H1 (cell line): ENCODE data around the gene MOCS1. TPM values are rescaled to one million over a fixed set of nuclear protein-coding genes. Genes with fewer than 3 reads are reported as not detected.

Experiments
- CTCF ChIA-PET: fragments of 300-600 bp; sonication (Branson Sonifier 250); formaldehyde crosslinking; loops from one replicate; lab custom pipeline; 2021; ENCODE audit not compliant: partially characterized antibody; lab: Charles Lee
- POLR2A ChIA-PET: fragments of 300-600 bp; sonication (Branson Sonifier 250); formaldehyde crosslinking; loops from one replicate; lab custom pipeline; 2021; ENCODE audit warnings: inconsistent platforms; ENCODE audit not compliant: partially characterized antibody; lab: Charles Lee
- DNase-seq, 2 experiments: peaks; one replicate each; pipeline versions ENCODE4 v3.0.0 to v3.0.0-alpha.2; 2010 to 2022; ENCODE audit warnings: low spot score in 2 of 2, low read depth in 1 of 2, mixed read lengths in 1 of 2
- FAIRE-seq: peaks from 2 replicates; lab custom pipeline; 2011; peaks lifted over from hg19 to GRCh38; lab: Jason Lieb, UNC
- H2AFZ ChIP-seq: 2 replicates; pipeline ENCODE4 v1.8.1; 2012; ENCODE audit warnings: low read length, inconsistent platforms
- H2AK5ac ChIP-seq: 2 replicates; pipeline ENCODE4 v1.6.1; 2013; ENCODE audit warnings: low read depth, low read length
- H2BK120ac ChIP-seq: replicated peaks from 2 replicates; pipeline ENCODE3; 2013; ENCODE audit warnings: low read depth, low read length, inconsistent platforms
- H2BK12ac ChIP-seq: 2 replicates; pipeline ENCODE4 v1.6.1; 2013; ENCODE audit warnings: low read depth, low read length
- H2BK15ac ChIP-seq: 2 replicates; pipeline ENCODE4 v1.6.1; 2013; ENCODE audit warnings: low read length
- H2BK20ac ChIP-seq: 2 replicates; pipeline ENCODE4 v1.6.1; 2013; ENCODE audit warnings: low read length
- H2BK5ac ChIP-seq: 2 replicates; pipeline ENCODE4 v1.6.1; 2013; ENCODE audit warnings: low read depth, low read length
- H3K14ac ChIP-seq: 2 replicates; pipeline ENCODE4 v1.6.1; 2013; ENCODE audit warnings: inconsistent platforms; ENCODE audit not compliant: insufficient read length
- H3K18ac ChIP-seq: 2 replicates; pipeline ENCODE4 v1.6.1; 2013; ENCODE audit warnings: low read length; ENCODE audit errors: extremely low read depth
- H3K23ac ChIP-seq: 2 replicates; pipeline ENCODE4 v1.6.1; 2013; ENCODE audit warnings: inconsistent platforms; ENCODE audit not compliant: insufficient read length
- H3K23me2 ChIP-seq: 2 replicates; pipeline ENCODE4 v1.6.1; 2013; ENCODE audit warnings: low read depth, low read length
- H3K27ac ChIP-seq: 2 replicates; pipeline ENCODE4 v1.6.1; 2011; ENCODE audit warnings: low read depth, low read length, inconsistent platforms
- H3K27me3 ChIP-seq, 4 experiments: replicated peaks in 1 of 4; 1 replicate in 1 of 4; 2 replicates in 3 of 4; pipeline versions ENCODE4 v1.6.1 to v1.8.1; 2011 to 2013; ENCODE audit warnings: low read length in 3 of 4, mild to moderate bottlenecking in 3 of 4, inconsistent platforms in 2 of 4, mixed read lengths in 2 of 4, moderate library complexity in 1 of 4; ENCODE audit not compliant: control insufficient read depth in 3 of 4, insufficient read depth in 3 of 4; ENCODE audit errors: extremely low read depth in 1 of 4
- H3K36me3 ChIP-seq, 4 experiments: 2 replicates each; pipeline versions ENCODE4 v1.6.1 to v1.8.1; 2011 to 2013; ENCODE audit warnings: mild to moderate bottlenecking in 4 of 4, low read length in 3 of 4, moderate library complexity in 2 of 4, control low read depth in 1 of 4, inconsistent platforms in 1 of 4; ENCODE audit not compliant: insufficient read depth in 4 of 4, control insufficient read depth in 2 of 4
- H3K4ac ChIP-seq: replicated peaks from 2 replicates; pipeline ENCODE3; 2013; ENCODE audit warnings: low read length, low read depth, mixed read lengths, inconsistent platforms; ENCODE audit not compliant: insufficient read length
- H3K4me1 ChIP-seq, 4 experiments: replicated peaks in 1 of 4; 1 replicate in 1 of 4; 2 replicates in 3 of 4; pipeline versions ENCODE4 v1.6.1 to v1.8.1; 2011 to 2013; ENCODE audit warnings: low read length in 3 of 4, inconsistent platforms in 2 of 4, mixed read lengths in 1 of 4; ENCODE audit not compliant: insufficient read depth in 4 of 4, control insufficient read depth in 3 of 4
- H3K4me2 ChIP-seq, 2 experiments: 2 replicates each; pipeline versions ENCODE4 v1.6.1 to v1.8.1; 2011 to 2013; ENCODE audit warnings: low read depth in 2 of 2, low read length in 2 of 2, control low read depth in 1 of 2, inconsistent platforms in 1 of 2, mild to moderate bottlenecking in 1 of 2; ENCODE audit not compliant: insufficient read depth in 1 of 2
- H3K4me3 ChIP-seq, 4 experiments: fragments of 200-600, 300-600 bp in 1 of 4; sonication (generic), shearing (Covaris generic), sonication (Bioruptor Twin) in 1 of 4; 2 replicates each; pipeline versions ENCODE4 v1.5.1 to v1.8.1; 2011 to 2016; ENCODE audit warnings: low read length in 4 of 4, low read depth in 3 of 4, control low read depth in 2 of 4, inconsistent platforms in 2 of 4, mild to moderate bottlenecking in 2 of 4, mixed read lengths in 1 of 4, moderate library complexity in 1 of 4; ENCODE audit not compliant: insufficient read depth in 2 of 4; ENCODE audit errors: extremely low read depth in 1 of 4
- H3K56ac ChIP-seq: replicated peaks from 2 replicates; pipeline ENCODE3; 2013; ENCODE audit warnings: low read depth, mild to moderate bottlenecking, mixed read lengths, low read length, inconsistent platforms; ENCODE audit not compliant: insufficient read length
- H3K79me1 ChIP-seq: 2 replicates; pipeline ENCODE4 v1.6.1; 2013; ENCODE audit warnings: low read depth, low read length, control low read depth
- H3K79me2 ChIP-seq, 2 experiments: 2 replicates each; pipeline versions ENCODE4 v1.6.1 to v1.8.1; 2012 to 2013; ENCODE audit warnings: low read length in 2 of 2, mild to moderate bottlenecking in 2 of 2, inconsistent platforms in 1 of 2; ENCODE audit not compliant: insufficient read depth in 2 of 2, control insufficient read depth in 1 of 2
- H3K9ac ChIP-seq, 4 experiments: replicated peaks in 1 of 4; 1 replicate in 1 of 4; 2 replicates in 3 of 4; pipeline versions ENCODE4 v1.6.1 to v1.8.1; 2011 to 2013; ENCODE audit warnings: low read depth in 3 of 4, low read length in 3 of 4, control low read depth in 2 of 4, mild to moderate bottlenecking in 2 of 4, moderate library complexity in 2 of 4, inconsistent platforms in 1 of 4; ENCODE audit errors: extremely low read depth in 1 of 4
- H3K9me3 ChIP-seq, 2 experiments: 2 replicates each; pipeline versions ENCODE4 v1.6.1 to v1.8.1; 2012 to 2013; ENCODE audit warnings: mild to moderate bottlenecking in 2 of 2, moderate library complexity in 2 of 2, control low read depth in 1 of 2, inconsistent platforms in 1 of 2, low read depth in 1 of 2, low read length in 1 of 2, mixed read lengths in 1 of 2; ENCODE audit not compliant: insufficient read depth in 2 of 2
- H4K20me1 ChIP-seq, 2 experiments: replicated peaks in 1 of 2; 2 replicates each; pipeline versions ENCODE3 to v1.8.1; 2011 to 2013; ENCODE audit warnings: inconsistent platforms in 2 of 2, low read length in 2 of 2, mild to moderate bottlenecking in 1 of 2; ENCODE audit not compliant: insufficient read depth in 2 of 2, control insufficient read depth in 1 of 2
- H4K5ac ChIP-seq: 2 replicates; pipeline ENCODE4 v1.6.1; 2013; ENCODE audit warnings: low read length, low read depth, mixed read lengths, inconsistent platforms; ENCODE audit not compliant: insufficient read length
- H4K8ac ChIP-seq: 2 replicates; pipeline ENCODE4 v1.8.0; 2013; ENCODE audit warnings: mild to moderate bottlenecking, moderate library complexity, low read length, inconsistent platforms; ENCODE audit not compliant: insufficient read depth; ENCODE audit errors: extremely low read depth
- H4K91ac ChIP-seq: replicated peaks from 2 replicates; pipeline ENCODE3; 2013; ENCODE audit warnings: low read length, mixed read lengths, inconsistent platforms; ENCODE audit not compliant: insufficient read length
- ASH2L ChIP-seq: fragments of 200-600, 300-600 bp; sonication (generic); IDR thresholded peaks from one replicate; pipeline ENCODE4 v1.7.1; 2017; ENCODE audit warnings: low read length
- BACH1 ChIP-seq: IDR thresholded peaks from 2 replicates; pipeline ENCODE4 v1.6.1; 2012; ENCODE audit warnings: low read length, improper control_type of control experiment
- BRCA1 ChIP-seq: IDR thresholded peaks from 2 replicates; pipeline ENCODE4 v1.6.1; 2012; ENCODE audit warnings: low read depth, low read length, improper control_type of control experiment
- GTF2F1 ChIP-seq: IDR thresholded peaks from 2 replicates; pipeline ENCODE4 v1.6.1; 2012; ENCODE audit warnings: low read depth, low read length, improper control_type of control experiment, borderline replicate concordance
- KDM5A ChIP-seq: fragments of 200-600 bp; IDR thresholded peaks from 2 replicates; pipeline ENCODE4 v1.7.1; 2012; ENCODE audit warnings: mild to moderate bottlenecking, low read length, inconsistent platforms, mixed read lengths
- NRF1 ChIP-seq: IDR thresholded peaks from 2 replicates; pipeline ENCODE4 v1.6.1; 2011; ENCODE audit warnings: mild to moderate bottlenecking, low read depth, low read length, improper control_type of control experiment
- POLR2A ChIP-seq, 2 experiments: IDR thresholded peaks; 1 replicate in 1 of 2; 2 replicates in 1 of 2; pipeline ENCODE4 v1.6.1; 2011; ENCODE audit warnings: low read depth in 2 of 2, low read length in 2 of 2, mild to moderate bottlenecking in 2 of 2; ENCODE audit errors: control extremely low read depth in 1 of 2
- RAD21 ChIP-seq, 2 experiments: IDR thresholded peaks in 1 of 2; conservative IDR thresholded peaks in 1 of 2; 2 replicates each; pipeline ENCODE4 v1.6.1; 2011; ENCODE audit warnings: low read depth in 2 of 2, low read length in 2 of 2, improper control_type of control experiment in 1 of 2, inconsistent platforms in 1 of 2, mild to moderate bottlenecking in 1 of 2, moderate library complexity in 1 of 2
- SIRT6 ChIP-seq: IDR thresholded peaks from one replicate; pipeline ENCODE4 v1.7.1; 2012; ENCODE audit warnings: low read length, inconsistent platforms
- SP2 ChIP-seq: IDR thresholded peaks from 2 replicates; pipeline ENCODE4 v1.6.1; 2012; ENCODE audit warnings: mild to moderate bottlenecking, low read length, inconsistent platforms
- SP4 ChIP-seq: IDR thresholded peaks from 2 replicates; pipeline ENCODE4 v1.6.1; 2012; ENCODE audit warnings: low read length, inconsistent platforms
- WGBS, 2 experiments: shearing (Covaris generic) in 1 of 2; methylation state at CpG; one replicate each; pipeline versions ENCODE4 v1.1.6 to v1.1.7; 2013 to 2015; ENCODE audit warnings: low lambda C conversion rate in 2 of 2, mixed read lengths in 2 of 2, inconsistent platforms in 1 of 2, low coverage in 1 of 2, missing lambda C conversion rate in 1 of 2; ENCODE audit not compliant: insufficient replicate concordance in 2 of 2, insufficient coverage in 1 of 2, insufficient read length in 1 of 2; ENCODE audit errors: extremely low coverage in 1 of 2, missing lambda C conversion rate in 1 of 2; 5-methylcytosine and 5-hydroxymethylcytosine counted together
- polyA plus RNA-seq, 7 experiments: library from polyadenylated mRNA; depleted of rRNA in 3 of 7; stranded (reverse) in 5 of 7; unstranded in 2 of 7; fragments of >200 nt in 5 of 7; fragments of 200-250 nt in 2 of 7; gene quantifications; 1 replicate in 5 of 7; 2 replicates in 1 of 7; 4 replicates in 1 of 7; pipeline versions ENCODE4 v1.2.1 to v1.2.3, GENCODE V29; 2011 to 2013; ENCODE audit warnings: missing spikeins in 2 of 7, mixed read lengths in 2 of 7
- total RNA-seq: library from RNA; stranded (reverse); fragmentation: NEBNext Ultra II Directional; extraction: Animal tissue kit (Norgen Biotek cat#: 25700); gene quantifications from 2 replicates; pipeline ENCODE4 v1.2.1, GENCODE V29; 2021

The MOCS1 gene
- total and polyA plus RNA-seq, 2 of the 8 experiments (the other 6 are each of a cell fraction or from before 2014, with no cell fraction given): 13.4 to 19.7 TPM

DNA sequence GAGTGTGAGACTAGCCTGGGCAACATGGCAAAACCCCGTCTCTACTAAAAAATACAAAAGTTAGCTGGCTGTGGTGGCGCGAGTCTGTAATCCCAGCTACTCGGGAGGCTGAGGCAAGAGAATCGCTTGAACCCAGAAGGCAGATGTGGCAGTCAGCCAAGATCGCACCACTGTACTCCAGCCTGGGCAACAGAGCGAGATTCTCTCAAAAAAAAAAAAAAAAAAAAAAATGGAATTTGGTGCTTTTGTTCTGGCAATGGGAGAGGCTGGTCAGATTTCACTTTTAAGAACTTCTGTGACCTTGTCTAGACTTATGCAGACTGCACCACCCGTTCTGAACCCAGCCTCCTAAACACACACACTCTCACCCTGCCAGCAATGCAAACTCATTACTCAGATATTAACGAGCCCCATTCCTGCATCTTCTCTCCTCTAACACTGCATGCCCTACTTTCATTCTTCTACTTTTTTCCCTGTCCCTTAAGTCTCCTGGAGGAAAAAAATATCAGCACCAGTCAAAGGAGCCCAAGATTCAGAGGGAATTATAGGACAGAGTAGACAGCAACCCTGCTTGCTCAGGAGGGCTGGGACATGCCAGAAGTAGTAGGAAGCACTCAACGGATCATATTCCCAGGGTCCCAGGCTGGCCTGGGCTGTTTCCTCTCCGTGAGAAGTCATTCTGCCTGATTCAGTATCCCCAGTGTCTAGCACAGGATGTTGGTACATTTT, 4.4 kb downstream of the MOCS1 start:
- no peak overlapping the region for H2BK20ac ChIP-seq
- peaks cover 0 to 7% of the 10 kb centered on the region in 2 experiments; a peak in 2 of 4 replicates for H3K9me3 ChIP-seq
- WGBS, 2 experiments: 80% methylated on average over 11 of the region's 11 CpGs; no CpG with 5 or more reads in 1 of the 2 experiments
- no peak overlapping the region for H3K4me3 ChIP-seq
- H2BK12ac ChIP-seq: no peak overlapping the region
- H3K14ac ChIP-seq: no peak overlapping the region
- no peak overlapping the region for H3K18ac ChIP-seq
- DNase-seq: no peak
- peaks cover 0 to 1% of the 10 kb centered on the region in 2 experiments for H4K20me1 ChIP-seq
- H4K8ac ChIP-seq: no peak overlapping the region
- no peak overlapping the region for H3K9ac ChIP-seq
- H2BK5ac ChIP-seq: no peak overlapping the region
- H3K79me1 ChIP-seq: 0 out of 2 replicates have a peak, but pooled peaks cover 5% of the 10 kb centered on the region
- no peak for FAIRE-seq
- H4K91ac ChIP-seq: no peak overlapping the region
- peaks cover 3 to 15% (median 7%) of the 10 kb centered on the region in 4 experiments for H3K36me3 ChIP-seq
- H4K5ac ChIP-seq: no peak overlapping the region
- no peaks in the 10 kb centered on the region; a peak in 1 of 4 replicates for H3K79me2 ChIP-seq
- H2AK5ac ChIP-seq: no peak overlapping the region
- H2BK15ac ChIP-seq: no peak overlapping the region
- no peaks in the 10 kb centered on the region; a peak in 1 of 7 replicates for H3K27me3 ChIP-seq
- ChIA-PET CTCF (no interaction called here), POLR2A (no interaction called here)
- H3K23ac ChIP-seq: no peak overlapping the region
- no peak overlapping the region for H3K56ac ChIP-seq
- H2BK120ac ChIP-seq: no peak overlapping the region
- H2AFZ ChIP-seq: no peak overlapping the region
- H3K23me2 ChIP-seq: peaks cover 5% of the 10 kb centered on the region; the same call in 1 of the 2 replicates
- H3K4me2 ChIP-seq: no peak overlapping the region
- H3K4ac ChIP-seq: no peak overlapping the region
- H3K27ac ChIP-seq: no peak overlapping the region
- H3K4me1 ChIP-seq: peaks cover 0 to 3% (median 0%) of the 10 kb centered on the region in 4 experiments; a peak in 2 of 7 replicates
- TF ChIP-seq ASH2L (no peak), POLR2A (IDR thresholded peaks at IDR 0.05; ENCODE audit: control extremely low read depth in 1 of 2, low read depth in 2 of 2, low read length in 2 of 2) (no peak), BRCA1 (no peak), KDM5A (no peak), SP2 (no peak), SIRT6 (no peak), NRF1 (no peak), SP4 (no peak), GTF2F1 (no peak), RAD21 (IDR thresholded peaks at IDR 0.05 in 1 of 2, conservative IDR thresholded peaks at IDR 0.05 in 1 of 2; ENCODE audit: low read depth in 2 of 2, low read length in 2 of 2) (no peak), BACH1 (no peak)
